Measurements from ENCODE around the gene SYNJ1.
"Not testable (repeated sequence)": the region's sequence is repeated elsewhere in the genome, so short reads cannot be mapped to it uniquely, and the experiment has no call there.

The SYNJ1 gene

GRCh38 chr21:32739946-32740345, 12.1 kb upstream of the SYNJ1 start:
- no peak for DNase-seq (ENCODE audit: low read depth in 3 of 3)

GRCh38 chr21:32736083-32736482, 8.3 kb upstream of the SYNJ1 start:
- DNase-seq (ENCODE audit: low read depth in 3 of 3), result not testable (repeated sequence)

GRCh38 chr21:32735524-32735923, 7.7 kb upstream of the SYNJ1 start:
- no peak for DNase-seq (ENCODE audit: low read depth in 3 of 3)

GRCh38 chr21:32733990-32734613, 6.3 kb upstream of the SYNJ1 start:
- no peak for DNase-seq (ENCODE audit: low read depth in 3 of 3)

GRCh38 chr21:32733356-32733755, 5.5 kb upstream of the SYNJ1 start:
- DNase-seq (ENCODE audit: low read depth in 3 of 3), result no peak

- no peak for DNase-seq (ENCODE audit: low read depth in 3 of 3)
Measured at GRCh38 chr21:32732544-32732943, 4.7 kb upstream of the SYNJ1 start.

GRCh38 chr21:32728848-32729247, 1.0 kb upstream of the SYNJ1 start:
- DNase-seq (ENCODE audit: low read depth in 3 of 3), result no peak

GRCh38 chr21:32728456-32728839, 635 bp upstream of the SYNJ1 start:
- DNase-seq (ENCODE audit: low read depth in 3 of 3), result no peak

GRCh38 chr21:32726839-32727686, 750 bp downstream of the SYNJ1 start:
- DNase-seq (ENCODE audit: low read depth in 3 of 3), result no peak

GRCh38 chr21:32719085-32719484, 8.7 kb downstream of the SYNJ1 start:
- no peak for DNase-seq (ENCODE audit: low read depth in 3 of 3)

GRCh38 chr21:32717851-32718316, 9.9 kb downstream of the SYNJ1 start:
- DNase-seq (ENCODE audit: low read depth in 3 of 3), result no peak

- no peak for DNase-seq (ENCODE audit: low read depth in 3 of 3)
Measured at GRCh38 chr21:32716486-32716885, 11.3 kb downstream of the SYNJ1 start.

GRCh38 chr21:32713726-32714125, 14.1 kb downstream of the SYNJ1 start:
- no peak for DNase-seq (ENCODE audit: low read depth in 3 of 3)

GRCh38 chr21:32712641-32713040, 15.2 kb downstream of the SYNJ1 start:
- DNase-seq (ENCODE audit: low read depth in 3 of 3), result no peak

- no peak for DNase-seq (ENCODE audit: low read depth in 3 of 3)
Measured at GRCh38 chr21:32712043-32712442, 15.8 kb downstream of the SYNJ1 start.

GRCh38 chr21:32710987-32711386, 16.8 kb downstream of the SYNJ1 start:
- DNase-seq (ENCODE audit: low read depth in 3 of 3), result no peak

- no peak for DNase-seq (ENCODE audit: low read depth in 3 of 3)
Measured at GRCh38 chr21:32710069-32710784, 17.6 kb downstream of the SYNJ1 start.

- no peak for DNase-seq (ENCODE audit: low read depth in 3 of 3)
Measured at GRCh38 chr21:32708069-32708468, 19.7 kb downstream of the SYNJ1 start.

- DNase-seq (ENCODE audit: low read depth in 3 of 3), result no peak
Measured at GRCh38 chr21:32705901-32706300, 21.9 kb downstream of the SYNJ1 start.

GRCh38 chr21:32705139-32705538, 22.7 kb downstream of the SYNJ1 start:
- DNase-seq (ENCODE audit: low read depth in 3 of 3), result no peak

- no peak for DNase-seq (ENCODE audit: low read depth in 3 of 3)
Measured at GRCh38 chr21:32702702-32703101, 25.1 kb downstream of the SYNJ1 start.

- no peak for DNase-seq (ENCODE audit: low read depth in 3 of 3)
Measured at GRCh38 chr21:32698971-32699693, 28.7 kb downstream of the SYNJ1 start.
